Measurements from ENCODE around the gene SLC25A33.

SLC25A33 gene

GRCh38 chr1:9628541-9629444, 89.5 kb downstream of the SLC25A33 start:
- no peaks in the 10 kb centered on the region for H3K9me3 ChIP-seq (ENCODE audit: control insufficient read depth, low read length)
- no peak overlapping the region for H3K4me3 ChIP-seq (ENCODE audit: extremely low read depth, insufficient read depth, low read length, poor library complexity, severe bottlenecking)
- H3K4me1 ChIP-seq (ENCODE audit: control insufficient read depth, insufficient read depth, low read length, poor library complexity, severe bottlenecking), result no peaks in the 10 kb centered on the region
- no peaks in the 10 kb centered on the region for H3K36me3 ChIP-seq (ENCODE audit: control insufficient read depth, insufficient read depth, low read length)
- 84 to 94% methylated on average over 5 to 18 of the region's 23 CpGs for WGBS, 2 experiments (ENCODE audit: insufficient coverage in 2 of 2)
- H3K27ac ChIP-seq (ENCODE audit: low read depth, low read length, severe bottlenecking), result no peak overlapping the region

DNA sequence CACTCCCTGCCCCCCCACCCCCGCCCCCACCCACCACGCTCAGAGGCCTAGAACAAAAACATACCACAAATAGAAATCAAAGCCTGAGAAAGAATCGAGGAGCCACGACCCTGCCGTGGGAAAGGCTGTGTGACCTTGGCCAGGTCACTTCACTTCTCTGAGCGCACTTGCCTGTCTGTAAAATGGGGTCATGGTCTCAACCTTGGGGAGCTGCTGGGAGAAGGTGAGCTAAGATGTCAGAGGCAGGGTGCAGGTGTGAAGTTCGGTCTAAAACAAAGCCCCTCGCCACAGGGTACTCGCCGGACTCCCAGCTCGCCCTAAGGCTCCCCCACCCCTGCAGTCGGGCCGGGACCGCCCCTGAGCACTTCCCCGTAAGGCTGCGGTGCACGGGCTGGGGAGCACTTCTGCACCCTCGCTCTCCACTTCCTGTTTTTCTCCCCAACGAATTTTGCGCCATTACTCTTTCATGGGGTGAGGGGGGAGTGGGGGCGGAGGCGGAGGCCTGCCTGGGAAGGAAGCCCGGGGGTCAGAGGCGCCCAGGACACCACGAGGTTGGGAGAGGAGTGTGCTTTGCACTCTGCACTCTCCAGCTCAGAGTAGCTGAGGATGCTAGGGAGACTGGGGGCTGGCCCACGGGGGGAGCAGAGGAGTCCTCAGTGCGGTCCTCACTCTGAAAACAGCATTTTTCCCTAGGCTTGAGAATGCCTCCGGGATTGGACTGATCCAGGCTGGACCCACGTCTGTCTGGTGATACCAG, 90.4 kb downstream of the SLC25A33 start:
- no peak overlapping the region for H3K27ac ChIP-seq (ENCODE audit: low read depth, low read length, severe bottlenecking)
- H3K4me1 ChIP-seq (ENCODE audit: control insufficient read depth, insufficient read depth, low read length, poor library complexity, severe bottlenecking), result no peaks in the 10 kb centered on the region
- 79 to 84% methylated on average over 19 to 22 of the region's 29 CpGs for WGBS, 2 experiments (ENCODE audit: insufficient coverage in 2 of 2)
- no peaks in the 10 kb centered on the region for H3K36me3 ChIP-seq (ENCODE audit: control insufficient read depth, insufficient read depth, low read length)
- H3K4me3 ChIP-seq (ENCODE audit: extremely low read depth, insufficient read depth, low read length, poor library complexity, severe bottlenecking), result no peak overlapping the region
- no peaks in the 10 kb centered on the region for H3K9me3 ChIP-seq (ENCODE audit: control insufficient read depth, low read length)

DNA sequence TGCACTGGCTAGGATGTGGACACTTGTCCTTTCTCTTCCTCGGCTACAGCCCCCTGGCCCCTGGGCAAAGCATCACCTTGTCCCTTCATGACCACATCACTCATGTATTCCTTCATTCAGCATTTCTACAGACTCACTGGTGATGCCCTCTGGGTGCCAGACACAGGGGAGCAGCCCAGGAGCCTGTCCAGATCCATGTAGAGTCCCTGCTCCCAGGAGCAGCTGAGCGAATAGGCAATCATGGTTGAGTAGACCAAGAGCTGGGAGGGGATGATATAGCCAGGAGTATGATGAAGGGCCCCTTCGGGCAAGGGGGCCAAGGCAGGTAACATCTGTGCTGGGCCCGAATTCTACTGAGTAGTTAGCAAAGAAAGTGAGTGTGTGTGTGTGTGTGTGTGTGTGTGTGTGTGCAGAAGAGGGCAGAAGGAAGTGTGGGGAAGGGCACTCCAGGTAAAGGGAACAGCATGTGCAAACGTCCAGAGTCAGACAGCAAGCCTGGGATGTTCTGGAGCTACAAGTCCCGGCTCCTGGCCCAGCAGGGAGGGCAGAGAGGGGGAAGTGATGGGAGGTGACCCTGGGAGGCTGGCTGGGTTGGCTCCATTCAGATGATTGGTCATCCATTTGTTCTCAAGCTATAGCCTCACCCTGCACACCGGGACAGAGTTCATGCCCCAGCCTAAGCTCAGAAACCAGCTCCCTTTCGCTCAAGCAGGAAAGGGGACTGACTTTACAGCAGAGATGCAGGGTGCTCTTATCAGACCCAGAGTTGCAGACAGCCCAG, 91.3 kb downstream of the SLC25A33 start:
- no peaks in the 10 kb centered on the region for H3K36me3 ChIP-seq (ENCODE audit: control insufficient read depth, insufficient read depth, low read length)
- H3K9me3 ChIP-seq (ENCODE audit: control insufficient read depth, low read length), result no peaks in the 10 kb centered on the region
- 80 to 91% methylated on average over 6 to 8 of the region's 8 CpGs for WGBS, 2 experiments (ENCODE audit: insufficient coverage in 2 of 2)
- no peaks in the 10 kb centered on the region for H3K4me1 ChIP-seq (ENCODE audit: control insufficient read depth, insufficient read depth, low read length, poor library complexity, severe bottlenecking)
- H3K4me3 ChIP-seq (ENCODE audit: extremely low read depth, insufficient read depth, low read length, poor library complexity, severe bottlenecking), result no peak overlapping the region
- H3K27ac ChIP-seq (ENCODE audit: low read depth, low read length, severe bottlenecking), result no peak overlapping the region

GRCh38 chr1:9631613-9632012, 92.3 kb downstream of the SLC25A33 start:
- H3K4me1 ChIP-seq (ENCODE audit: control insufficient read depth, insufficient read depth, low read length, poor library complexity, severe bottlenecking), result no peaks in the 10 kb centered on the region
- no peaks in the 10 kb centered on the region for H3K9me3 ChIP-seq (ENCODE audit: control insufficient read depth, low read length)
- WGBS, 2 experiments (ENCODE audit: insufficient coverage in 2 of 2), result 81 to 91% methylated on average over 2 to 3 of the region's 3 CpGs
- H3K36me3 ChIP-seq (ENCODE audit: control insufficient read depth, insufficient read depth, low read length), result no peaks in the 10 kb centered on the region
- H3K4me3 ChIP-seq (ENCODE audit: extremely low read depth, insufficient read depth, low read length, poor library complexity, severe bottlenecking), result no peak overlapping the region
- H3K27ac ChIP-seq (ENCODE audit: low read depth, low read length, severe bottlenecking), result no peak overlapping the region

DNA sequence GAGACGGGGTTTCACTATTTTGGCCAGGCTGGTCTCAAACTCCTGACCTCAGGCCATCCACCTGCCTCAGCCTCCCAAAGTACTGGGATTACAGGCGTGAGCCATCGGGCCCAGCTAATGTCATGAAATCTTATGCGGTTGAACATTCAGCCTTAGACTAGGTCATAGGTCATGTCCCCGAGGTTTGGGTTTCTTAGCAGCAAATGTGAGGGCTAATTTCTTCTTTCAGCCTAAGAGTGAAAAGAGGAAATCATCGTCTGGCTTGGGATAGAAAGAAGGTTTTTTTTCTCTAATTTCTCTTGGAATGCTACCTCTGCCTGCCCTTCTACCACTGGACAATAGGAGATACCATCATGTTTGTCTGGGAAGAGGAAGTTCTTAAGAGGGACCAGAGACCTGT, 94.2 kb downstream of the SLC25A33 start:
- WGBS, 2 experiments (ENCODE audit: insufficient coverage in 2 of 2), result 92 to 100% methylated on average over 3 to 5 of the region's 6 CpGs
- no peak overlapping the region for H3K4me3 ChIP-seq (ENCODE audit: extremely low read depth, insufficient read depth, low read length, poor library complexity, severe bottlenecking)
- no peaks in the 10 kb centered on the region for H3K4me1 ChIP-seq (ENCODE audit: control insufficient read depth, insufficient read depth, low read length, poor library complexity, severe bottlenecking)
- H3K9me3 ChIP-seq (ENCODE audit: control insufficient read depth, low read length), result peaks cover 5% of the 10 kb centered on the region
- H3K27ac ChIP-seq (ENCODE audit: low read depth, low read length, severe bottlenecking), result no peak overlapping the region
- no peaks in the 10 kb centered on the region for H3K36me3 ChIP-seq (ENCODE audit: control insufficient read depth, insufficient read depth, low read length)

DNA sequence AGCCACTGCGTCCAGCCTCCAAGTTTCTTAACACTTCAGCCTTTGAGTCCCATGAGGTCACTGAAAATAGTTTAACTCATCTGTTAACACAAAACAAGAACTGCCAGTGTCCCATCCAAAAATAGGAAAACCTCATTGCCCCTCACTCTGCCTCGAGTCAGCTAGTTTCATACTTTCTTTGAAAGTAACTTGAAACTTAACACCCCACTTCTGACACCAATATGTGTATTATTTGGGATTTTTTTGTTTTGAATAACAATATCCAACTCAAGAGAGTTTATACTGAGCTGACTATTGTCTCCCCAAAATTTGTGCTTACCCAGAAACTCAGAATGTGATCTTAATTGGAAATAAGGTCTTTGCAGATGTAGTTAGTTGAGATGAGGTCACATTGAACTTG, 95.3 kb downstream of the SLC25A33 start:
- H3K27ac ChIP-seq (ENCODE audit: low read depth, low read length, severe bottlenecking), result no peak overlapping the region
- 77 to 100% methylated on average over 1 of the region's 2 CpGs for WGBS, 2 experiments (ENCODE audit: insufficient coverage in 2 of 2)
- H3K36me3 ChIP-seq (ENCODE audit: control insufficient read depth, insufficient read depth, low read length), result no peaks in the 10 kb centered on the region
- H3K9me3 ChIP-seq (ENCODE audit: control insufficient read depth, low read length), result peaks cover 5% of the 10 kb centered on the region
- H3K4me1 ChIP-seq (ENCODE audit: control insufficient read depth, insufficient read depth, low read length, poor library complexity, severe bottlenecking), result no peaks in the 10 kb centered on the region
- H3K4me3 ChIP-seq (ENCODE audit: extremely low read depth, insufficient read depth, low read length, poor library complexity, severe bottlenecking), result no peak overlapping the region

Data from mesodermal cell (in vitro differentiated cells).